K562 (cell line): ENCODE data around the gene NDUFS8. TPM values are rescaled to one million over a fixed set of nuclear protein-coding genes. Genes with fewer than 3 reads are reported as not detected.

Experiments
- BCLAF1 ChIP-seq, 2 experiments: fragments of 450-650 bp in 1 of 2; IDR thresholded peaks; 2 replicates each; pipeline ENCODE4 v1.6.1; 2011 to 2017; ENCODE audit warnings: low read depth in 2 of 2, antibody characterized with exemption in 1 of 2, borderline replicate concordance in 1 of 2, low read length in 1 of 2, mild to moderate bottlenecking in 1 of 2, mixed read lengths in 1 of 2; ENCODE audit not compliant: control insufficient read depth in 1 of 2
- BDP1 ChIP-seq: IDR thresholded peaks from 3 replicates; pipeline ENCODE4 v1.6.1; 2011; ENCODE audit not compliant: insufficient read length, insufficient read depth
- MAFK ChIP-seq: IDR thresholded peaks from 2 replicates; pipeline ENCODE4 v1.6.1; 2011; ENCODE audit warnings: low read length, improper control_type of control experiment
- NUFIP1 ChIP-seq: fragments of 450-650 bp; IDR thresholded peaks from 2 replicates; pipeline ENCODE4 v1.6.1; 2018; ENCODE audit not compliant: partially characterized antibody
- POLR2A ChIP-seq: fragments of 450-650 bp; conservative IDR thresholded peaks from 2 replicates; pipeline ENCODE4 v1.6.1; 2016
- POLR2H ChIP-seq: IDR thresholded peaks from 2 replicates; pipeline ENCODE4 v1.6.1; 2016; ENCODE audit warnings: missing genetic modification characterization, low read depth, mild to moderate bottlenecking, control low read depth, missing compliant biosample characterization, moderate library complexity
- RFX5 ChIP-seq: IDR thresholded peaks from 2 replicates; pipeline ENCODE4 v1.6.1; 2011; ENCODE audit warnings: low read depth, mild to moderate bottlenecking, improper control_type of control experiment, low read length
- RFX7 ChIP-seq: fragments of 250-450 bp; sonication (Bioruptor Pico); IDR thresholded peaks from 2 replicates; pipeline ENCODE4 v1.5.1; 2021; ENCODE audit warnings: mild to moderate bottlenecking
- SMAD4 ChIP-seq: fragments of 250-450 bp; sonication (Bioruptor Pico); conservative IDR thresholded peaks from 2 replicates; pipeline ENCODE4 v1.8.0; 2021; ENCODE audit warnings: inconsistent platforms, mild to moderate bottlenecking, moderate library complexity
- SNIP1 ChIP-seq: fragments of 450-650 bp; IDR thresholded peaks from 2 replicates; pipeline ENCODE4 v1.7.1; 2017; ENCODE audit warnings: low read depth, mild to moderate bottlenecking
- SP2 ChIP-seq: IDR thresholded peaks from 2 replicates; pipeline ENCODE4 v1.6.1; 2011; ENCODE audit warnings: mild to moderate bottlenecking, low read depth, low read length, moderate library complexity; ENCODE audit not compliant: poor library complexity, severe bottlenecking; ENCODE audit errors: extremely low read depth
- TEAD2 ChIP-seq: fragments of 450-650 bp; IDR thresholded peaks from 2 replicates; pipeline ENCODE4 v1.6.1; 2016; ENCODE audit warnings: missing genetic modification characterization, control low read depth, missing compliant biosample characterization
- TEAD4 ChIP-seq, 2 experiments: sonication (generic) in 1 of 2; formaldehyde crosslinking in 1 of 2; IDR thresholded peaks; 2 replicates each; pipeline versions ENCODE4 v1.6.1 to v1.8.0; 2012 to 2022; ENCODE audit warnings: borderline replicate concordance in 1 of 2, inconsistent platforms in 1 of 2, low read length in 1 of 2, mild to moderate bottlenecking in 1 of 2, missing genetic modification reagents in 1 of 2
- TSHZ1 ChIP-seq: fragments of 250-450 bp; sonication (Bioruptor Pico); IDR thresholded peaks from 2 replicates; pipeline ENCODE4 v1.4.0; 2020; ENCODE audit warnings: mild to moderate bottlenecking, moderate library complexity
- YBX1 ChIP-seq: fragments of 450-650 bp; IDR thresholded peaks from 2 replicates; pipeline ENCODE4 v1.7.1; 2016; ENCODE audit warnings: mild to moderate bottlenecking
- ZBTB11 ChIP-seq, 3 experiments: fragments of 200-800 bp in 1 of 3; fragments of 250-450 bp in 1 of 3; fragments of 450-650 bp in 1 of 3; sonication (Bioruptor Pico) in 1 of 3; sonication (Bioruptor generic) in 1 of 3; formaldehyde crosslinking in 1 of 3; IDR thresholded peaks; 2 replicates each; pipeline versions ENCODE4 v1.6.1 to v1.8.0; 2016 to 2022; ENCODE audit warnings: mild to moderate bottlenecking in 2 of 3, missing genetic modification characterization in 2 of 3, missing compliant biosample characterization in 1 of 3, moderate library complexity in 1 of 3
- polyA plus RNA-seq, 8 experiments: library from polyadenylated mRNA; depleted of rRNA in 4 of 8; stranded (reverse) in 5 of 8; unstranded in 3 of 8; fragments of >200 nt; fragmentation: Nextera tagmentation in 2 of 8; fragmentation: Illumina TruSeq in 1 of 8; extraction: Ambion mirVana in 2 of 8; extraction: Trizol in 1 of 8; gene quantifications; 2 replicates each; pipeline versions ENCODE4 v1.2.1 to v1.2.3, GENCODE V29; 2011 to 2014; ENCODE audit warnings: inconsistent platforms in 1 of 8, missing spikeins in 1 of 8
- total RNA-seq, 7 experiments: library from RNA; depleted of rRNA in 6 of 7; stranded (reverse); fragments of >200 nt in 6 of 7; fragmentation: Illumina TruSeq in 2 of 7; extraction: Trizol in 2 of 7; gene quantifications; 2 replicates each; pipeline versions ENCODE4 v1.2.1 to v1.2.3, GENCODE V29; 2011 to 2021; ENCODE audit warnings: low replicate concordance in 1 of 7

The NDUFS8 gene
- total and polyA plus RNA-seq, 9 of the 15 experiments (the other 6 are each of a cell fraction or from before 2014, with no cell fraction given) = 36.5 to 351 (median 101) TPM

GRCh38 chr11:68038718-68039525 is 8.4 kb downstream of the NDUFS8 start, which contains the start of gene TCIRG1 (continued):
- TF ChIP-seq ZBTB11 (CRISPR knock-in tag; IDR thresholded peaks at IDR 0.05) = no peak; a peak in 1 of 6 replicates
- TF ChIP-seq SP2 = no peak
- peak; percentile 83 for TF ChIP-seq POLR2A
- no peak for TF ChIP-seq TEAD2 (tag)
- no peak for TF ChIP-seq BDP1
- no peak for TF ChIP-seq TSHZ1 (CRISPR knock-in tag)
- no peak for TF ChIP-seq BCLAF1 (IDR thresholded peaks at IDR 0.05; ENCODE audit: borderline replicate concordance in 1 of 2, control insufficient read depth in 1 of 2, low read depth in 2 of 2, low read length in 1 of 2)
- no peak for TF ChIP-seq NUFIP1
- TF ChIP-seq MAFK = no peak
- TF ChIP-seq POLR2H = no peak; the same call in 1 of the 2 replicates
- no peak for TF ChIP-seq RFX7 (CRISPR knock-in tag)
- no peak for TF ChIP-seq YBX1
- no peak for TF ChIP-seq TEAD4 (IDR thresholded peaks at IDR 0.05; ENCODE audit: low read length)
- no peak for TF ChIP-seq TEAD4 (CRISPR knock-in tag; IDR thresholded peaks at IDR 0.05; ENCODE audit: borderline replicate concordance)
- TF ChIP-seq SNIP1 = no peak
- TF ChIP-seq SMAD4 = no peak; the same call in 1 of the 2 replicates
- TF ChIP-seq RFX5 = no peak
